Heart right ventricle (tissue), 16 donors: ENCODE results near the gene ADAMTS20. TPM values are rescaled to one million over a fixed set of nuclear protein-coding genes. Genes with fewer than 3 reads are reported as not detected.

Experiments used
- ATAC-seq, 8 donors: fragments of 200-7000 bp; cut with Tn5 transposase; one replicate each; pipeline ENCODE4 v1.9.1; 2020; ENCODE audit warnings: mild to moderate bottlenecking in 8 of 8, moderate library complexity in 8 of 8, moderate number of reproducible peaks in 1 of 8
- DNase-seq, 2 donors: peaks; one replicate each; pipeline ENCODE4 v3.0.0-alpha.2; 2020
- H3K27ac ChIP-seq, 10 donors: fragments of 200-600 bp; sonication (generic) in 2 of 10; one replicate each; pipeline versions ENCODE4 v1.5.0 to v1.8.0; 2020 to 2022; ENCODE audit warnings: mild to moderate bottlenecking in 3 of 10
- H3K27me3 ChIP-seq, 7 donors: fragments of 200-600 bp; one replicate each; pipeline ENCODE4 v1.8.0; 2021 to 2022; ENCODE audit warnings: mild to moderate bottlenecking in 2 of 7
- H3K36me3 ChIP-seq, 9 donors: fragments of 200-600 bp; sonication (generic) in 1 of 9; one replicate each; pipeline versions ENCODE4 v1.5.0 to v1.8.0; 2020 to 2022; ENCODE audit warnings: mild to moderate bottlenecking in 2 of 9
- H3K4me1 ChIP-seq, 9 donors: fragments of 200-600 bp; sonication (generic) in 1 of 9; one replicate each; pipeline versions ENCODE4 v1.5.0 to v1.8.0; 2020 to 2022; ENCODE audit warnings: mild to moderate bottlenecking in 4 of 9
- H3K4me3 ChIP-seq, 10 donors: fragments of 200-600 bp; sonication (generic) in 2 of 10; one replicate each; pipeline versions ENCODE4 v1.5.0 to v1.8.0; 2020 to 2022; ENCODE audit warnings: mild to moderate bottlenecking in 7 of 10, moderate library complexity in 2 of 10
- H3K9me3 ChIP-seq, 11 donors: fragments of 200-600 bp in 10 of 11; sonication (generic) in 2 of 11; one replicate each; pipeline versions ENCODE4 v1.5.0 to v1.8.0; 2013 to 2022; ENCODE audit warnings: mild to moderate bottlenecking in 2 of 11, control low read depth in 1 of 11, moderate library complexity in 1 of 11
- CTCF ChIP-seq, 9 donors: fragments of 200-600 bp; sonication (generic) in 2 of 9; IDR thresholded peaks; one replicate each; pipeline versions ENCODE4 v1.5.0 to v1.8.0; 2021 to 2022; ENCODE audit warnings: antibody characterized with exemption in 9 of 9, mild to moderate bottlenecking in 5 of 9, moderate library complexity in 1 of 9
- WGBS, 2 donors: extraction: QIAGEN DNeasy Blood & Tissue Kit; methylation state at CpG; one replicate each; pipeline ENCODE4 v1.1.7; 2013; ENCODE audit warnings: inconsistent platforms in 1 of 2; 5-methylcytosine and 5-hydroxymethylcytosine counted together
- intact Hi-C, 10 donors: fragments of 100-400 bp; cut with DNase I; formaldehyde crosslinking; loops; one replicate each; pipeline versions ENCODE4 v1.11.1 to v1.14.2; 2022
- polyA plus RNA-seq, 2 donors: library from polyadenylated mRNA; stranded (reverse); fragments of 200-250 nt; gene quantifications; one replicate each; pipeline ENCODE4 v1.2.3, GENCODE V29; 2013
- total RNA-seq, 10 donors: library from RNA; stranded (reverse); fragmentation: NEBNext Ultra II Directional in 3 of 10; extraction: Animal tissue kit (Norgen Biotek cat#: 25700) in 3 of 10; gene quantifications; one replicate each; pipeline versions ENCODE4 v1.2.1 to v1.2.4, GENCODE V29; 2021 to 2023
- donor health status: Arrhythmogenic right ventricular cardiomyopathy.
- donor health status: ischemic (EF 13 %, LVEDD 7.1; RV severe dilation, severe dysfunction).
- donor health status: healthy with polysubstance abuse.
- donor health status: DM: no; HTN: yes; CAD: no.
- donor health status: DM: no; HTN: no; CAD: no.
- donor health status: ischemic (EF 25% LVEDD 6.9; RV normal size, moderate dysfunction).
- donor health status: ischemic (EF 25% LVEDD 5.7; RV mildly dilated, moderate dysfunction).
- donor health status: healthy.
- donor health status: DM: yes; HTN: yes; CAD: no.
- donor health status: Ischemic cardiomyopathy.
- donor health status: ischemic (EF 35%, LVEDD 5.7; RV mildly dilated, moderate dysfunction).
- donor health status: nonischemic (EF 11% LVEDD 7.7; RV severe dilation, severe dysfunction).
- donor health status: DM: yes; HTN: yes; CAD: no.
- donor health status: PGD.
- donor health status: ischemic (EF 29% LVEDD 5.4; RV normal size, mild dysfunction).
- donor health status: nonischemic (EF 23%, LVEDD 6.1; RV moderate dilation, normal function).

The ADAMTS20 gene
- total and polyA plus RNA-seq, 12 donors, result not detected

GRCh38 chr12:43434614-43435013, 117.4 kb downstream of the ADAMTS20 start:
- Histone ChIP-seq H3K27ac (no peak overlapping the region), H3K4me3 (no peak overlapping the region), H3K4me1 (no peaks in the 10 kb centered on the region), H3K36me3 (no peaks in the 10 kb centered on the region), H3K27me3 (no peaks in the 10 kb centered on the region), H3K9me3 (no peaks in the 10 kb centered on the region)
- 44 to 52% methylated on average over 2 of the region's 2 CpGs for WGBS, 2 donors
- TF ChIP-seq CTCF (IDR thresholded peaks at IDR 0.05), result no peak
- ATAC-seq, result no peak
- intact Hi-C loops, result no loop called here
- no peak for DNase-seq

GRCh38 chr12:43428088-43428600, 123.9 kb downstream of the ADAMTS20 start:
- no peak overlapping the region for H3K27ac ChIP-seq
- intact Hi-C loops, result no loop called here
- no peak overlapping the region for H3K4me3 ChIP-seq
- H3K27me3 ChIP-seq, result no peaks in the 10 kb centered on the region
- 66 to 71% methylated on average over 5 of the region's 5 CpGs for WGBS, 2 donors
- H3K36me3 ChIP-seq, result no peaks in the 10 kb centered on the region
- ATAC-seq (no peak), DNase-seq (no peak)
- no peaks in the 10 kb centered on the region for H3K9me3 ChIP-seq
- no peaks in the 10 kb centered on the region for H3K4me1 ChIP-seq
- TF ChIP-seq CTCF (IDR thresholded peaks at IDR 0.05), result no peak

- no peaks in the 10 kb centered on the region for H3K9me3 ChIP-seq
- no peaks in the 10 kb centered on the region for H3K27me3 ChIP-seq
- no peaks in the 10 kb centered on the region for H3K4me1 ChIP-seq
- no peak for TF ChIP-seq CTCF (IDR thresholded peaks at IDR 0.05)
- 89 to 98% methylated on average over 3 of the region's 3 CpGs for WGBS, 2 donors
- intact Hi-C loops, result no loop called here
- ATAC-seq (no peak), DNase-seq (no peak)
- no peak overlapping the region for H3K4me3 ChIP-seq
- H3K27ac ChIP-seq, result no peak overlapping the region
- H3K36me3 ChIP-seq, result no peaks in the 10 kb centered on the region
Observed at GRCh38 chr12:43425361-43425760, 126.6 kb downstream of the ADAMTS20 start.

GRCh38 chr12:43416981-43417380, 135.0 kb downstream of the ADAMTS20 start:
- Histone ChIP-seq H3K4me1 (no peaks in the 10 kb centered on the region), H3K27ac (no peak overlapping the region), H3K4me3 (no peak overlapping the region), H3K27me3 (peaks cover 0 to 3% (median 0%) of the 10 kb centered on the region in 7 donors), H3K36me3 (no peaks in the 10 kb centered on the region), H3K9me3 (peaks cover 0 to 11% (median 0%) of the 10 kb centered on the region in 11 donors)
- DNase-seq (no peak), ATAC-seq (no peak)
- TF ChIP-seq CTCF (IDR thresholded peaks at IDR 0.05), result no peak
- intact Hi-C loops, result no loop called here
